ENCODE results near the gene ZFP36L1.

ZFP36L1 gene

DNA sequence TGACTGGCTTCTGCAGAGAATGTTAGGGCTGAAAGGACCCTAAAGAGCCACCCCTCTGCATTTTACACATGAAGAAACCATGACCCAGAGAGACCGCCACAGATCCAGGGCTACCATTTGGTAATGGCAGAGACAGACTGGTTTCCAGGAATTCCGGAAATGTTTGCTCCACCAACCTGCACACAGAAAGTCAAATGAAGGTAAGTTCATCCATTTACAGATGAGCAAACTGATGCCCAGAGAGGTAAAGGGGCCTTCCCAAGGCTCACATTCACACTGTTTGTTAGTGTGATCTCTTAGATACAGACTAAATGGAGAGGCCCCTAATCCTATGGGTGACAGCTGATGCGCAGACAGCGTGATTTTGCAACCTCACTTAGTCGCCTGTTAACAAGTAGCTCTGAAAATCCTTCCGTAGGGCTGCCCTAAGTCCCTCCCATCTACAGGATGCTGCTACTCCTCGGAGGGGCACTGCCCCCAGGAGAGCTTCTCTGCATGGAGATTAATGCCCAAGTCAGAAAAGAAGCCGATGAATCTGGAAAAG lies 33.8 kb downstream of the ZFP36L1 start:
- Histone ChIP-seq H3K4me3 (ENCODE audit: low read depth, low read length) (no peak overlapping the region), H3K4me1 (peaks cover 16% of the 10 kb centered on the region), H3K27me3 (no peaks in the 10 kb centered on the region), H3K36me3 (no peaks in the 10 kb centered on the region), H3K9me3 (no peaks in the 10 kb centered on the region)
- no peak for TF ChIP-seq CTCF (IDR thresholded peaks at IDR 0.05; ENCODE audit: low read depth, low read length)
- DNase-seq: no peak

DNA sequence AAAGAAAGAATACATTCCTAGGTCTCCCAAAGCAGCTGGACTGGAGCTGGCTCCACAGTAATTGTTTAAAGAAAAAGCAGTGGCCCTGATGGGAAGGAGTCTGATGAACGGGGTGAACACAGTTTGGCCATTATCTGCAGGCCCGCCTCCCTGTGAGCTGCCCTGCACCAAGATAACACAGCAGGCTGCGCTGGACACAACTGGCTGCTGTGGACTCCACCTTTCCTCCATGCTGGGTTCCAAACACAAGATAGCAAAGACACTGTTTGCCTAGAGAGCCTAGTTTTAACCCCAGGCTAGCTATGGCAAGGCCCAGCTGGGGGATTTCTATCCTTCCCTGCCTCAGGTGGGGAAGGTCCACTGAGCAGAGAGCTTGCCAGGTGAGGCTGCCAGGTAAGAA lies 34.6 kb downstream of the ZFP36L1 start:
- peaks cover 11% of the 10 kb centered on the region for H3K4me1 ChIP-seq
- DNase-seq: no peak
- no peaks in the 10 kb centered on the region for H3K9me3 ChIP-seq
- H3K27me3 ChIP-seq: no peaks in the 10 kb centered on the region
- H3K36me3 ChIP-seq: no peaks in the 10 kb centered on the region
- H3K4me3 ChIP-seq (ENCODE audit: low read depth, low read length): no peak overlapping the region
- no peak for TF ChIP-seq CTCF (IDR thresholded peaks at IDR 0.05; ENCODE audit: low read depth, low read length)

DNA sequence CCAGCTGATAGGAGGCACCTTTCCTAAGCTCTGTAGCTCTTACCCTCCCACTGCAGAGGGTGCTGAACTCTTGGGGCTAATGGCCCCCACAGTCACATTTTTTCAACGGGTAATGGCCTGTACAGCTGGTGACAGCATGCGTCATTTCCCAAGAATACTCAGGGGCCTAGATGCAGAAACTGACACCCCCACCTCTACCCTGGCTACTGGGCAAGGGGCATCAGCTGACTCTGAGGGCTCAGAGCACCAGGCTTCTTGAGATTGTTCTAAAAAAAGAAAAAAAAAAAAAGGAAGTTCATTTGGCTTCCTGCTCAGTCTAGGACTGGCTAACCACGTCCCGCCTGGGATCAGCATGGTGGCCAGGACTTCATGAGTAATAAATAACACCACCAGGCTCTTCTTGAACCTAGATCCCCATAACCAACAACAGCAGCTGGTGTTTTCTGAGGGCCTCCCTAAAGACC lies 35.2 kb downstream of the ZFP36L1 start:
- Histone ChIP-seq H3K4me3 (ENCODE audit: low read depth, low read length) (no peak overlapping the region), H3K27me3 (no peaks in the 10 kb centered on the region), H3K4me1 (peaks cover 7% of the 10 kb centered on the region), H3K36me3 (no peaks in the 10 kb centered on the region), H3K9me3 (no peaks in the 10 kb centered on the region)
- no peak for DNase-seq
- TF ChIP-seq CTCF (IDR thresholded peaks at IDR 0.05; ENCODE audit: low read depth, low read length): no peak

DNA sequence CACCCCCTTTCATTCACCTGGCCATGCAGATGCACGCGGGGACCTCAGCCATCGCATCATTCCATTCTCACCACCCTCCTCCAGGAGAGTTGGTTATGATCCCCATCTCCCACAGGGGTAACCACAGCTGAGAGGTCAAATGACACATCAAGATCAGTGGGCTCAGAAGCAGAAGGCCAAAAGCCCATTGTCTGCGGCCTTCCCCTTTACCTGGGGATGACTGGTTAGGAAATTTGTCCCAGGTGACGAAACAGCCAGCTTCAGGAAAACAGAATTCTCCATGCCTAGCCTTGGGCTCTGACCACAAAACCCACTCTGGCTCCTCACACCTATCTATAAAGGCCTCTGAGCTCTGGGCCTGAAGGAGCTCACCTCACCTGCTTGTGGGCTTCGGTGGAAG lies 36.1 kb downstream of the ZFP36L1 start:
- Histone ChIP-seq H3K4me3 (ENCODE audit: low read depth, low read length) (no peak overlapping the region), H3K36me3 (no peaks in the 10 kb centered on the region), H3K4me1 (no peaks in the 10 kb centered on the region), H3K27me3 (no peaks in the 10 kb centered on the region), H3K9me3 (no peaks in the 10 kb centered on the region)
- no peak for TF ChIP-seq CTCF (IDR thresholded peaks at IDR 0.05; ENCODE audit: low read depth, low read length)
- DNase-seq: no peak

DNA sequence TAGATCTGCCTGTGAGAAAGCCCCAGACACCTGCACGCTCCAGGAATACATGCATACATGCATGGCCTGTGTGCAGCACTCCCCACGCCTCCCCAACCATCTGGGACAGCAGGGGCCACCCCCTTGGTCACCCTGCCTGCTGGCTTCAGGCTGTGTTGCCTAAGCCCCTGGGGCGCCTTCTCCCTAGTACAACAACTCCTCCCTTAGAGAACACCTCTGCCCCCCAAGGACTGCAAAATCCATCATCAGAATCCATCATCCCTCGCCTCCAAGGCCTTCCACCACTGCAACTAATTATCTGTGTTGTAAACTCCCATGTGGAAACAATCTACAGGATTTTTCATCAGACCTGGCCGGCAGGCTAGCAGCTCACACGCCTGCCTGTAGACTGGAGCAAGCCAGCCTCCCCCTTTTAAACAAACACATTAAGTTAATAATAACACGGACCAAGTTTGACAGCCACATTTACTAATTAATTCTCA lies 36.8 kb downstream of the ZFP36L1 start:
- H3K9me3 ChIP-seq: no peaks in the 10 kb centered on the region
- H3K27me3 ChIP-seq: no peaks in the 10 kb centered on the region
- no peaks in the 10 kb centered on the region for H3K36me3 ChIP-seq
- TF ChIP-seq CTCF (IDR thresholded peaks at IDR 0.05; ENCODE audit: low read depth, low read length): no peak
- no peaks in the 10 kb centered on the region for H3K4me1 ChIP-seq
- no peak for DNase-seq
- no peak overlapping the region for H3K4me3 ChIP-seq (ENCODE audit: low read depth, low read length)

DNA sequence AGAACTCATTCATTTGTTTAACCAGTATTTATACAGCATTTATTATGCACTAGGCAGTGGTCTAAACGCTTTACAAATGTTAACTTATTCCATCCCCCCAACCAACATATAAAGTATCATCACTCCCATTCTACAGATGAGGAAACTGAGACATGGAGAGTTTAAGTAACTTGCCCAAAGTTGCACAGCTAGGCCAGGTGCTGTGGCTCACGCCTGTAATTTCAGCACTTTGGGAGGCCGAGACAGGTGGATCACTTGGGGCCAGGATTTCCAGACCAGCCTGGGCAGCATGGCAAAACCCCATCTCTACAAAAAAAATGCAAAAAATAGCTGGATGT lies 37.9 kb downstream of the ZFP36L1 start:
- no peaks in the 10 kb centered on the region for H3K9me3 ChIP-seq
- no peak for DNase-seq
- no peaks in the 10 kb centered on the region for H3K4me1 ChIP-seq
- H3K4me3 ChIP-seq (ENCODE audit: low read depth, low read length): no peak overlapping the region
- H3K27me3 ChIP-seq: no peaks in the 10 kb centered on the region
- no peak for TF ChIP-seq CTCF (IDR thresholded peaks at IDR 0.05; ENCODE audit: low read depth, low read length)
- no peaks in the 10 kb centered on the region for H3K36me3 ChIP-seq
